Transverse colon (tissue), 4 donors: Measurements from ENCODE around the gene MED27. TPM values are rescaled to one million over a fixed set of nuclear protein-coding genes. Genes with fewer than 3 reads are reported as not detected.

Experiments used
- DNase-seq: peaks from one replicate; pipeline ENCODE4 v3.0.0-alpha.2; 2019
- H3K27ac ChIP-seq, 4 donors: fragments of 200-600 bp; sonication (generic); 2 replicates each; pipeline ENCODE4 v1.5.1; 2016 to 2018; ENCODE audit warnings: inconsistent platforms in 4 of 4
- H3K27me3 ChIP-seq: fragments of 200-600 bp; sonication (generic); 2 replicates; pipeline ENCODE4 v1.5.1; 2017; ENCODE audit warnings: inconsistent platforms
- H3K36me3 ChIP-seq, 4 donors: fragments of 200-600 bp; sonication (generic); 2 replicates each; pipeline ENCODE4 v1.5.1; 2017 to 2019; ENCODE audit warnings: inconsistent platforms in 4 of 4
- H3K4me1 ChIP-seq, 4 donors: fragments of 200-600 bp; sonication (generic); 2 replicates each; pipeline ENCODE4 v1.5.1; 2017 to 2020; ENCODE audit warnings: inconsistent platforms in 4 of 4
- H3K4me3 ChIP-seq, 4 donors: fragments of 200-600 bp; sonication (generic); 1 replicate in 1 of 4; 2 replicates in 3 of 4; pipeline versions ENCODE4 v1.5.1 to v1.6.1; 2017 to 2019; ENCODE audit warnings: inconsistent platforms in 4 of 4
- H3K9me3 ChIP-seq, 2 donors: fragments of 200-600 bp; sonication (generic); 2 replicates each; pipeline ENCODE4 v1.5.1; 2017 to 2019; ENCODE audit warnings: inconsistent platforms in 2 of 2
- CTCF ChIP-seq, 5 experiments: fragments of 200-600 bp in 3 of 5; fragments of 450-650 bp in 2 of 5; sonication (generic) in 3 of 5; IDR thresholded peaks; 1 replicate in 2 of 5; 2 replicates in 3 of 5; pipeline ENCODE4 v1.5.1; 2016 to 2017; ENCODE audit warnings: antibody characterized with exemption in 5 of 5, inconsistent platforms in 3 of 5, mild to moderate bottlenecking in 2 of 5, moderate library complexity in 1 of 5
- EP300 ChIP-seq: sonication (generic); formaldehyde crosslinking; IDR thresholded peaks from one replicate; pipeline ENCODE4 v1.6.1; 2017; ENCODE audit warnings: antibody characterized with exemption, low read depth
- POLR2A ChIP-seq: fragments of 450-650 bp; IDR thresholded peaks from one replicate; pipeline ENCODE4 v1.6.1; 2016; ENCODE audit warnings: antibody characterized with exemption, mild to moderate bottlenecking, moderate library complexity
- POLR2AphosphoS5 ChIP-seq, 3 donors: sonication (generic); formaldehyde crosslinking; IDR thresholded peaks; one replicate each; pipeline ENCODE4 v1.6.1; 2016; ENCODE audit warnings: antibody characterized with exemption in 3 of 3
- WGBS, 2 donors: methylation state at CpG; one replicate each; pipeline ENCODE4 v1.1.5; 2018; ENCODE audit warnings: low coverage in 1 of 2; 5-methylcytosine and 5-hydroxymethylcytosine counted together
- in situ Hi-C, 4 donors: fragments of 200-750 bp; cut with MboI; loops; one replicate each; pipeline versions ENCODE4 v1.15.0 to v1.15.1; 2017; ENCODE audit warnings: low sequenced_read_pairs in 3 of 4, low pct_ligation_motif_present in 1 of 4, low pct_unique_long_range_greater_than_20kb in 1 of 4
- intact Hi-C: fragments of 100-400 bp; cut with DNase I; formaldehyde crosslinking; loops from one replicate; pipeline ENCODE4 v1.15.1; 2023; ENCODE audit warnings: low total_unique reads
- total RNA-seq, 4 donors: library from RNA; depleted of rRNA; stranded (reverse); fragments of >200 nt; gene quantifications; one replicate each; pipeline ENCODE4 v1.1.0, GENCODE V29; 2016

The MED27 gene
- total RNA-seq, 4 donors from 2014 or later, result 2.6 to 12.6 (median 7.1) TPM

DNA sequence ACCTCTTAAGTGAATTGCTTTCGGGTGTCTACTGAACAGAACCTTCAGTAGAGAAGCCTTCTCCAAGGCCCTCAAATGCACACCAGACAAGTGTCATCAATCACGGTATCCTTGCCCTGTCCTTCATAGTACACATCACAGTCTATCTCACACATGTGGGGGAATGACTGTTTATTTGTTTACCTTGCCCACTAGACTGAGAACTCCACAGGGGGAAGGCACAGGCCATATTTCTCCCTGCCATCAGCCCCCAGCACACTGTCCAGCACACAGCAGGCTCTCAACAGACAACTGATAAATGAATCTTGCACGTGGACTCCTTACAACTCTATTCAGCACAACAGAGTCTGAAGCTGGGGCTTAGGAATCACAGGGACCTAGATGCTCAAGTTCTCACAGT lies 128.5 kb downstream of the MED27 start:
- in situ Hi-C loops (no loop called here), intact Hi-C loops (no loop called here)
- Histone ChIP-seq H3K4me3 (no peak overlapping the region), H3K27ac (no peak overlapping the region), H3K36me3 (no peaks in the 10 kb centered on the region), H3K4me1 (no peaks in the 10 kb centered on the region), H3K9me3 (no peaks in the 10 kb centered on the region), H3K27me3 (no peaks in the 10 kb centered on the region)
- DNase-seq, result no peak
- WGBS, 2 donors, result 86 to 94% methylated on average over 2 to 3 of the region's 3 CpGs
- no peak for TF ChIP-seq EP300
- no peak for TF ChIP-seq CTCF (IDR thresholded peaks at IDR 0.05)
- TF ChIP-seq POLR2AphosphoS5 (IDR thresholded peaks at IDR 0.05), result no peak
- no peak for TF ChIP-seq POLR2A

- DNase-seq, result no peak
- Histone ChIP-seq H3K27ac (no peak overlapping the region), H3K27me3 (no peaks in the 10 kb centered on the region), H3K4me3 (no peak overlapping the region), H3K9me3 (no peaks in the 10 kb centered on the region), H3K36me3 (no peaks in the 10 kb centered on the region), H3K4me1 (no peaks in the 10 kb centered on the region)
- in situ Hi-C loops, result no loop called here
- 75 to 82% methylated on average over 9 of the region's 9 CpGs for WGBS, 2 donors
- intact Hi-C loops, result no loop called here
- no peak for TF ChIP-seq POLR2AphosphoS5 (IDR thresholded peaks at IDR 0.05)
- TF ChIP-seq EP300, result no peak
- TF ChIP-seq POLR2A, result no peak
- no peak for TF ChIP-seq CTCF (IDR thresholded peaks at IDR 0.05)
Observed at GRCh38 chr9:131950487-131950886, 129.2 kb downstream of the MED27 start.

GRCh38 chr9:131946180-131946579 lies 133.5 kb downstream of the MED27 start:
- TF ChIP-seq CTCF (IDR thresholded peaks at IDR 0.05), result no peak
- TF ChIP-seq POLR2AphosphoS5 (IDR thresholded peaks at IDR 0.05), result no peak
- no peak for TF ChIP-seq POLR2A
- TF ChIP-seq EP300, result no peak
- Histone ChIP-seq H3K27me3 (no peaks in the 10 kb centered on the region), H3K36me3 (no peaks in the 10 kb centered on the region), H3K4me1 (no peaks in the 10 kb centered on the region), H3K9me3 (no peaks in the 10 kb centered on the region), H3K4me3 (no peak overlapping the region), H3K27ac (no peak overlapping the region)
- intact Hi-C loops, result no loop called here
- no peak for DNase-seq
- WGBS, 2 donors, result 85 to 92% methylated on average over 2 of the region's 2 CpGs
- in situ Hi-C loops, result no loop called here

GRCh38 chr9:131943351-131943841 lies 136.3 kb downstream of the MED27 start:
- Histone ChIP-seq H3K27ac (no peak overlapping the region), H3K36me3 (peaks cover 0 to 7% (median 0%) of the 10 kb centered on the region in 4 donors), H3K27me3 (no peaks in the 10 kb centered on the region), H3K4me1 (no peaks in the 10 kb centered on the region), H3K4me3 (no peak overlapping the region), H3K9me3 (no peaks in the 10 kb centered on the region)
- no peak for DNase-seq
- in situ Hi-C loops (no loop called here), intact Hi-C loops (no loop called here)
- TF ChIP-seq POLR2A (no peak), POLR2AphosphoS5 (IDR thresholded peaks at IDR 0.05) (no peak), EP300 (no peak), CTCF (IDR thresholded peaks at IDR 0.05) (no peak)
- WGBS, 2 donors, result 83 to 95% methylated on average over 1 to 12 of the region's 12 CpGs
